ENCODE measurements around the gene TNFRSF14.

TNFRSF14 gene

DNA sequence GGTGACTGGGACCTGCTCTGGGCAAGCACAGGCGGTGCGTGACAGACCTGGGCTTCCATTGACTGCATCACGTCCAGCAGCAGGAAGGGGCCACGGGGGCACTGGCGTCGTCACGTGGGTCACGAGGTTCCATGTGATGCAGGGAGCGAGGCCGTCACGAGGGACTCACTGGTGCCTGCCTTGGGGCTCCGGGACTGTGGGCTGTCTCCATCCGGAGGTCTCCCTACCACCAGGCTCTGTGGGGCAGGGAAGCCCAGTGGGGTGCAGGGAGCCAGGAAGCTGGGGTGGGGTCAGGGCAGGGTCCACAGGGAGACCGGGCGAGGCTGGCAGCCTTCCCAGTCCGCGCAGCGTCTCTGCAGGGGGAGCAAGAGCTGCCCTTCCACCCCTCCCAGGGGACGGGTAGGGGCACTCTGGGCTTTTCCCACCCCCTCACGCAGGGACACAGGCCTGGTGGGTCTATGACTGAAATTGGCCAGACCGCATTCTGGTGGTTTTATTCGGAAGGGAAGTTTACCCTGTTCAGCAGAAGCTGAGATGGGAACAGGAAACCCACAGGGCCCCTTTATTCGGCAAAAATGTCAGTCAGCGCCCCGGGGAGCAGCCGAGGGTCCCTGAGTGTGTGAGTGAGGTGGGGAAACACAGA lies 416 bp upstream of the TNFRSF14 start:
- peak; percentile 59 for ATAC-seq (replicated peaks; ENCODE audit: extremely low read depth, poor library complexity, severe bottlenecking)
- DNase-seq (ENCODE audit: low spot score in 2 of 2): peak; percentile 49 to 53
- peaks cover 50% of the 10 kb centered on the region for H3K4me1 Mint-ChIP-seq

DNA sequence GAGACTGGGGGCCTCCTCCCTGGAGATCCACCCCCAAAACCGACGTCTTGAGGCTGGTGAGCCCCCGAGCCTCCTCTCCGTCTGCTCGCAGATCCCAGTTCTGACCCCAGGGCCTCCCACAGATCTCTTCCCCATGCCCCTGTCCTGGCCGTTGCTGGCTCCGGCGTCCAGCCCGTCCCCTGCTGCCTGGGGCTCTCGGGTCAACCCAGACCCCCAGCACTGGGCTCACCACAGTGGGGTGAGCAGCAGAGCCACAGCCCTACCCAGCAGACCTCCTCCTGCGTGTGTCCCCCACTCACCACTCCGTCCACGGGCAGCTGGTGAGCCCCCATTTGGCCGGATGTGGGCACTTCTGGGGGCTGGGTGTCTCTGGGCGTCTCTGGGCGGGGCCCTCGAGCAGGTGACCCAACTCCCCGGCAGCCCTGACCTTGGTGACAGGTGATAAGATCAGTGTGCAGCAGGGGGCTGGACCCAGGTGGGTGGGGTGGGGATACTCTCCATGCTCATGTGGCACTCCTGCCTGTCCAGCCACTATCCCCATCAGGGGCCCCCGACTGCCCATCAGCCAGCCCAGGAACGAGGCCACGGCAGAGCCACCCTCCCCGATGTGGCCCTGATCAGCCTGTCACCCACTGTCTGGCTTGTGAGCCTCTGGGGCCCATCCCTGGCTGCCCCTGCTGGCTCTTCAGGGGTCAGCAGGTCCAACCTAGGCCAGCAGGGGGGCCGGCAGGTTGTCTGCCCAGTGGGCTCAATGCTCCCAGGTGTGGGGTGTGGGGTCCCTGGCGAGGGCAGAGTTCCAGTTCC lies 709 bp downstream of the TNFRSF14 start:
- no peaks in the 10 kb centered on the region for H3K9me3 Mint-ChIP-seq
- H3K27ac Mint-ChIP-seq (ENCODE audit: low read depth): peak overlapping the region; percentile 95
- ATAC-seq (replicated peaks; ENCODE audit: extremely low read depth, poor library complexity, severe bottlenecking): peak; percentile 1
- peaks cover 50% of the 10 kb centered on the region for H3K4me1 Mint-ChIP-seq
- no peaks in the 10 kb centered on the region for H3K27me3 Mint-ChIP-seq
- no peak for DNase-seq (ENCODE audit: low spot score in 2 of 2)
- peaks cover 18% of the 10 kb centered on the region for H3K36me3 Mint-ChIP-seq (ENCODE audit: insufficient read depth)
- H3K4me3 Mint-ChIP-seq: peak overlapping the region; percentile 93

More for the DNA sequence above, 416 bp upstream of the TNFRSF14 start:
- no peaks in the 10 kb centered on the region for H3K9me3 Mint-ChIP-seq
- H3K36me3 Mint-ChIP-seq (ENCODE audit: insufficient read depth): peaks cover 16% of the 10 kb centered on the region
- no peaks in the 10 kb centered on the region for H3K27me3 Mint-ChIP-seq
- H3K4me3 Mint-ChIP-seq: peak overlapping the region; percentile 93
- peak overlapping the region; percentile 95 for H3K27ac Mint-ChIP-seq (ENCODE audit: low read depth)

DNA sequence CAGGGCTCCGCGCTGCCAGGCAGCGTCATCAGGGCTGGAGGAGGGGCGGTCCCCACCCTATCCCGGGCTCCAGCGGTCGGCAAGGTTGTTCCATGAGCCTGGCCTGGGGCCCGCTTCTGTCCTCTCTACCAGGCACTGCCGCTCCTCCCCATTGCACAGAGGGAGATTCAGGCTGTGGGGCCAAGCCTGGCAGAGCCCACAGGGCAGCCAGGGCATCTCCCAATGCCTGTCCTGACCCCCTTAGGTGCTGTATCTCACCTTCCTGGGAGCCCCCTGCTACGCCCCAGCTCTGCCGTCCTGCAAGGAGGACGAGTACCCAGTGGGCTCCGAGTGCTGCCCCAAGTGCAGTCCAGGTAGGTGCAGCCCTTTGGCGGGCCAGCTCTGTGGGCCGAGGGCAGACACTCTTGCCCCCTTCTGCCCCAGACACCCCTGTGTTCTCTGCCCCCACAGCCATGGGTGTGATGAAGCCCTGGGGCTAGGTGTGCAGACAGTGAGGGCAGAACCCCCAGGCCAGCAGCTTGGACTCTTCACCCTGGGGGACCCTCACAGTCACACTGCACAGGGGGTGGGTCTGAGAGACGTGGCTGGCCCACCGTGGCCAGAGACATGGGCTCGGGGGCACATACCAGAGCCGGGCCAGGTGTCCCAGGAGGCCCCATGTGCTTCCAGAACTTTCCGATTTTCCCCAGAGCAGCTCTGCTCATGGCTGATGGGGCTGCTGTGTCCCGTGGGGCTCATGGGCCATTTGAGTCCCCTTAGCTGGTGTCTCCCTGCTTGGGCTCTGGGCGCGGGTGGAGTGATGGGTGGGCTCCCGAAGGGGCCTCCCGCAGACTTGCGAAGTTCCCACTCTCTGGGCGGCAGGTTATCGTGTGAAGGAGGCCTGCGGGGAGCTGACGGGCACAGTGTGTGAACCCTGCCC lies 1.6 kb downstream of the TNFRSF14 start:
- Mint-ChIP-seq H3K9me3 (no peaks in the 10 kb centered on the region), H3K4me1 (peaks cover 50% of the 10 kb centered on the region), H3K27ac (ENCODE audit: low read depth) (peak overlapping the region; percentile 95), H3K4me3 (peak overlapping the region; percentile 93), H3K36me3 (ENCODE audit: insufficient read depth) (peaks cover 18% of the 10 kb centered on the region), H3K27me3 (no peaks in the 10 kb centered on the region)
- ATAC-seq (replicated peaks; ENCODE audit: extremely low read depth, poor library complexity, severe bottlenecking) (no peak), DNase-seq (ENCODE audit: low spot score in 2 of 2) (no peak)

DNA sequence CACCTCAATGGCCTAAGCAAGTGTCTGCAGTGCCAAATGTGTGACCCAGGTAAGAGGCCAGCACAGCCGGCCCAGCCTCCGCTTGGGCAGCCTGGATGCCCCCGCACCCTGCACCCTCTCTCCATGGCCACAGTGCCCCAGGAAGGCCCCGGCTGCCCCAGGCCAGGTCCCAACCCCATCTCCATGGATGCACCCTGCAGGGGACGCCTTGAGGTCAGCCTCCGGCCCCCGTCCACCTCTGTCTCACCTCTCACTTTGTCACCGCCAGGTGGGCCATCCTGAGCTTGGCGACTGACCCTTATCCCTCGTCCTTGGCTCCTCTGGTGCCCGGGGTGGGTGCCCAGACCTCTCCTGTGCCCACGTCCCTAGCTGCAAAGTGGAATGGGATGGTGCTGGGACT lies 2.2 kb downstream of the TNFRSF14 start:
- Mint-ChIP-seq H3K4me1 (peaks cover 50% of the 10 kb centered on the region), H3K27me3 (no peaks in the 10 kb centered on the region)

DNA sequence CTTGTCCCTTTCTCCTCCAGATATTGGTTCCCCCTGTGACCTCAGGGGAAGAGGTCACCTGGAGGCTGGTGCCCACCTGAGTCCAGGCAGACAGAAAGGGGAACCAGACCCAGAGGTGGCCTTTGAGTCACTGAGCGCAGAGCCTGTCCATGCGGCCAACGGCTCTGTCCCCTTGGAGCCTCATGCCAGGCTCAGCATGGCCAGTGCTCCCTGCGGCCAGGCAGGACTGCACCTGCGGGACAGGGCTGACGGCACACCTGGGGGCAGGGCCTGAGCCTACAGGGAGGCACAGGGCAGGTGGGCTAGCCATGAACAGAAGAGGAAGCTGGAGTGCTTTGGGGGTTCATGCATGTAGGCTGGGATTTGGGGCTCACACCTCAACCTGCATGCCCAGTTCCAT lies 2.7 kb downstream of the TNFRSF14 start:
- no peaks in the 10 kb centered on the region for H3K9me3 Mint-ChIP-seq
- H3K27me3 Mint-ChIP-seq: no peaks in the 10 kb centered on the region
- H3K27ac Mint-ChIP-seq (ENCODE audit: low read depth): peak overlapping the region; percentile 95
- peak overlapping the region; percentile 93 for H3K4me3 Mint-ChIP-seq
- DNase-seq (ENCODE audit: low spot score in 2 of 2) (no peak), ATAC-seq (replicated peaks; ENCODE audit: extremely low read depth, poor library complexity, severe bottlenecking) (no peak)
- peaks cover 16% of the 10 kb centered on the region for H3K36me3 Mint-ChIP-seq (ENCODE audit: insufficient read depth)
- H3K4me1 Mint-ChIP-seq: peaks cover 49% of the 10 kb centered on the region

More for the DNA sequence above, 2.2 kb downstream of the TNFRSF14 start:
- Mint-ChIP-seq H3K27ac (ENCODE audit: low read depth) (peak overlapping the region; percentile 95), H3K4me3 (peak overlapping the region; percentile 93), H3K36me3 (ENCODE audit: insufficient read depth) (peaks cover 18% of the 10 kb centered on the region), H3K9me3 (no peaks in the 10 kb centered on the region)
- DNase-seq (ENCODE audit: low spot score in 2 of 2): no peak
- no peak for ATAC-seq (replicated peaks; ENCODE audit: extremely low read depth, poor library complexity, severe bottlenecking)

DNA sequence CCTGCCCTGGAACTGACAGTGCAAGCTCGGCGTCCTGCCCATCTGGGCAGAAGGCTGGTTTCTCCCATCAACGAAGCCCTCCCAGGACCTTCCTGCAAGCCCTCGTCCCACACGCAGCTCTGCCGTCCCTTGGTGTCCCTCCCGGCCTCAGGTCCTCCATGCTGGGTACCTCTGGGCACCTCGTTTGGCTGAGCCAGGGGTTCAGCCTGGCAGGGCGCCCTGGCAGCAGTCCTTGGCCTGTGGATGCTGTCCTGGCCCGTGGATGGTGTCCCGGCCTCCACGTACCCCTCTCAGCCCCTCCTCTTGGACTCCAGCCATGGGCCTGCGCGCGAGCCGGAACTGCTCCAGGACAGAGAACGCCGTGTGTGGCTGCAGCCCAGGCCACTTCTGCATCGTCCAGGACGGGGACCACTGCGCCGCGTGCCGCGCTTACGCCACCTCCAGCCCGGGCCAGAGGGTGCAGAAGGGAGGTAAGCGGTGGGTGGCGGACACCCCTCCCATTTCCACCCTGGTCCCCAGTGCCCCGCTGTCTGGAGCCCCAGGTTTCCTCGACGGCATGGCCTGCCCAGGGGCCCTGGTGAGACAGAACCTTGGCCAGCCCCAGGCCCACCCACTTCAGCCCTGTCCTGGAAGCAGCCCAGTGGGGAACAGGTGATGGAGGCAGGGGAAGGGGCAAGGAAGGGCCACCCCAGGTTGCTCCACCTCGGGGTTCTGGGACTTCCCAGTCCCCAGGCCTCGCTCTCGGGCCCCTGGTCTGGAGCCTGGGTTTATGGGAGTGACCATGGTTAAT lies 3.5 kb downstream of the TNFRSF14 start:
- no peak overlapping the region for H3K27ac Mint-ChIP-seq (ENCODE audit: low read depth)
- no peak overlapping the region for H3K4me3 Mint-ChIP-seq
- peaks cover 16% of the 10 kb centered on the region for H3K36me3 Mint-ChIP-seq (ENCODE audit: insufficient read depth)
- no peak for ATAC-seq (replicated peaks; ENCODE audit: extremely low read depth, poor library complexity, severe bottlenecking)
- no peaks in the 10 kb centered on the region for H3K9me3 Mint-ChIP-seq
- no peak for DNase-seq (ENCODE audit: low spot score in 2 of 2)
- no peaks in the 10 kb centered on the region for H3K27me3 Mint-ChIP-seq
- peaks cover 41% of the 10 kb centered on the region for H3K4me1 Mint-ChIP-seq

DNA sequence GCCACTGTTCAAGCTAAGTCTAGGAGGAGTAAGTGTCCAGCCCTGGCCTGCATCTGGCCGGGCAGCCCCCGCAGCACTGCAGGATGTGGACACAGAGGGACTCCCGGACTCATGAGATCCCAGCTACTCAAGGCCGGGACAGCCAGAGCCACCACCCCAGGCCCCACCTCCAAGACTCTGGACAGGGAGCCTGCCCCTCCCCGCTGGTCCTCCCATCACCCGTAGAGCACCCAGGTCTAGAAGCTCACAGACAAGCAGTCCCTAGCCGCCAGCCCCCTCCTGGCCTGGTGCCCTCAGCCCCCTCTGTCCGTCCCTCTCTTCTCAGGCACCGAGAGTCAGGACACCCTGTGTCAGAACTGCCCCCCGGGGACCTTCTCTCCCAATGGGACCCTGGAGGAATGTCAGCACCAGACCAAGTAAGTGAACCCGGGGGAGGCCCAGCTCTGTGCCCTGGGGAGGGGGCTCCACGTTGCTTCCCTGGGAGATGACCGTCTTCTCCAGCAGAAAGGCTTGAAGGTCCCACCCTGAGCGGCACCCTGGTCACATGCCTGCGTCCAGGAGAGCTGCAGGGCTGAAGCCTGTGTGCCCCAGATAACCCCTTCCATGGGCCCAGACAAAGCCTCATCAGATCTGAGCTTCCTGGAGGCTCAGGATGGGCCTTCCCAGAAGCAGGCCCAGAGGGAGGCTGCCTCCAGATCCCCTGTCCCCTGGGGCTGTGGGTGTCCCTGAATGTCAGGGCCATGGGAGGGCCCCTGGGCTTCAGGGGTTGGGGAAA lies 4.3 kb downstream of the TNFRSF14 start:
- Mint-ChIP-seq H3K27me3 (no peaks in the 10 kb centered on the region), H3K4me3 (no peak overlapping the region), H3K27ac (ENCODE audit: low read depth) (peak overlapping the region; percentile 19), H3K36me3 (ENCODE audit: insufficient read depth) (peaks cover 16% of the 10 kb centered on the region), H3K9me3 (no peaks in the 10 kb centered on the region), H3K4me1 (peaks cover 34% of the 10 kb centered on the region)
- DNase-seq (ENCODE audit: low spot score in 2 of 2): no peak
- no peak for ATAC-seq (replicated peaks; ENCODE audit: extremely low read depth, poor library complexity, severe bottlenecking)

DNA sequence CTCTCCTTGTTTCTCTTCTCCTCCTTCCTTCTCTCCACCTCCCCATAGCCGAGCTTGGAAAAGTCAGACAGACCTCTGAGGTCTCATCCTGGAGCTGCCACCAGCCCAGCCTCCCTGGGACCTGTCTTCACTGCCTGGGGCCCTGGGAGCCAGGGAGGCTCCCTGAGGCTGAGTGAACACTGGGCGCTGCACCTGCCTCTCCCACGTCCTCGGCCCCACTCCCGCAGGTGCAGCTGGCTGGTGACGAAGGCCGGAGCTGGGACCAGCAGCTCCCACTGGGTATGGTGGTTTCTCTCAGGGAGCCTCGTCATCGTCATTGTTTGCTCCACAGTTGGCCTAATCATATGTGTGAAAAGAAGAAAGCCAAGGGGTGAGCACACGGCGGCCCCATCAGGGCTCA lies 5.3 kb downstream of the TNFRSF14 start:
- peaks cover 11% of the 10 kb centered on the region for H3K36me3 Mint-ChIP-seq (ENCODE audit: insufficient read depth)
- H3K27ac Mint-ChIP-seq (ENCODE audit: low read depth): peak overlapping the region; percentile 5
- H3K27me3 Mint-ChIP-seq: no peaks in the 10 kb centered on the region
- peaks cover 24% of the 10 kb centered on the region for H3K4me1 Mint-ChIP-seq
- no peak overlapping the region for H3K4me3 Mint-ChIP-seq
- no peaks in the 10 kb centered on the region for H3K9me3 Mint-ChIP-seq
- ATAC-seq (replicated peaks; ENCODE audit: extremely low read depth, poor library complexity, severe bottlenecking) (no peak), DNase-seq (ENCODE audit: low spot score in 2 of 2) (no peak)

DNA sequence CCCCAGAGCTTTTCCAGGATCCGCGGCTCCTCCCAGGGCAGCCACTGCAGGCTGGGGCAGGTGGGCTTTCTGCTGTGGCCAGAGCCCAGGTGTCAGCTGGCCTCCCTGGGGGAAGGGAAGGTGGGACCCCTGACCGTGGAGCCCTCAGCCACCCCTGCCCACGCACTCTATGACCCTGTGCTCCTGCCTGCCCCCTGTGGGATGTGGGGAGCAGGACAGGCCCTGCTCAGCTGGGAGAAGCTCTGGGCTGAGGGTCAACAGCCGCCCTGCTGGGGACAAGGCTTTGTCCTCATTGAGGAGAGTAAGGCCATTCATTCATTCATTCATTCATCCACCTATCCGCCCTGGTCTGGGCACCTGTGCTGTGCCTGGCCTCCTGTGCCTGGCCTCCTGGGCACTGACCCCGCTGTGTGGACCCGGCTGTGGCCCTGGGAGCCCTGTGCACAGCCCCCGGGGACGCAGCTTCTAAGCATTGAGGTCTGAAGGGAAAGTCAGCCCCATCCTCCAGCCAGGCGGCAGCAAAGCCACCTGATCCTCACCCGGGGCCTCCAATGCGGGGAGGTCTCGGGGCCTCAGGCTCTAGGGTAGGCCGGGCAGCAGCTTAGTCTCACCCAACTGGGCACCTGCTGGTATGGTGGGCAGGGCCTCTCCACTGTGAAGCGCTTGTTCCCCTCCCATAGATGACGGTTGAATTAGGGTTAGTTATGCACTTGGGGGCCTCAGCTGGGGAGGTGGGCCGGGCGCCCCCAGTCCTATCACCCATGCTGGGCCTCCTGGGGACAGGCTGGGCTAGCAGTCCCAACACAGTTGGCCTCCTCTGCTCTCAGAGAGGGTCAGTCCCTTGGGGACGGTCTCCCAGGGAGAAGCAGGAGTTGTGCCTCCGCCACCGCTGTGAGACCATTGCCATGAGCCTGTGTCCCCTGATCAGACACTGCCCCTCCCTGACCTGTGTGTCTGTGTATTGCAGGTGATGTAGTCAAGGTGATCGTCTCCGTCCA lies 6.0 kb downstream of the TNFRSF14 start:
- Mint-ChIP-seq H3K36me3 (ENCODE audit: insufficient read depth) (peaks cover 9% of the 10 kb centered on the region), H3K4me1 (peaks cover 17% of the 10 kb centered on the region), H3K9me3 (no peaks in the 10 kb centered on the region), H3K27me3 (no peaks in the 10 kb centered on the region), H3K4me3 (no peak overlapping the region), H3K27ac (ENCODE audit: low read depth) (no peak overlapping the region)
- no peak for ATAC-seq (replicated peaks; ENCODE audit: extremely low read depth, poor library complexity, severe bottlenecking)
- no peak for DNase-seq (ENCODE audit: low spot score in 2 of 2)

DNA sequence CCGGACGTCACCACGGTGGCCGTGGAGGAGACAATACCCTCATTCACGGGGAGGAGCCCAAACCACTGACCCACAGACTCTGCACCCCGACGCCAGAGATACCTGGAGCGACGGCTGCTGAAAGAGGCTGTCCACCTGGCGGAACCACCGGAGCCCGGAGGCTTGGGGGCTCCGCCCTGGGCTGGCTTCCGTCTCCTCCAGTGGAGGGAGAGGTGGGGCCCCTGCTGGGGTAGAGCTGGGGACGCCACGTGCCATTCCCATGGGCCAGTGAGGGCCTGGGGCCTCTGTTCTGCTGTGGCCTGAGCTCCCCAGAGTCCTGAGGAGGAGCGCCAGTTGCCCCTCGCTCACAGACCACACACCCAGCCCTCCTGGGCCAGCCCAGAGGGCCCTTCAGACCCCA lies 7.0 kb downstream of the TNFRSF14 start:
- H3K4me1 Mint-ChIP-seq: peaks cover 7% of the 10 kb centered on the region
- H3K9me3 Mint-ChIP-seq: no peaks in the 10 kb centered on the region
- DNase-seq (ENCODE audit: low spot score in 2 of 2): no peak
- no peak overlapping the region for H3K4me3 Mint-ChIP-seq
- H3K27me3 Mint-ChIP-seq: no peaks in the 10 kb centered on the region
- ATAC-seq (replicated peaks; ENCODE audit: extremely low read depth, poor library complexity, severe bottlenecking): no peak
- no peak overlapping the region for H3K27ac Mint-ChIP-seq (ENCODE audit: low read depth)
- peaks cover 9% of the 10 kb centered on the region for H3K36me3 Mint-ChIP-seq (ENCODE audit: insufficient read depth)

Measured in central memory CD8-positive, alpha-beta T cell (primary cell).